CD4-positive, alpha-beta T cell treated with Interleukin-4 for 4 hours (primary cell): ENCODE data around the gene CRX.
A peak's percentile ranks its signal among the peaks of the same experiment; 100 is the strongest.
"Not testable (repeated sequence)": the region's sequence is repeated elsewhere in the genome, so short reads cannot be mapped to it uniquely, and the experiment has no call there.

Experiments
- DNase-seq: peaks from one replicate; pipeline ENCODE4 v3.0.0-alpha.2; 2020

CRX gene

GRCh38 chr19:47821460-47822020 lies at the start of gene CRX:
Gene CRX (plus strand): TSS chr19:47821937. CDS start chr19:47834444, 12,507 bp downstream.
- DNase-seq: no peak

GRCh38 chr19:47776568-47776967 lies 45.2 kb upstream of the CRX start:
- DNase-seq: no peak

DNA sequence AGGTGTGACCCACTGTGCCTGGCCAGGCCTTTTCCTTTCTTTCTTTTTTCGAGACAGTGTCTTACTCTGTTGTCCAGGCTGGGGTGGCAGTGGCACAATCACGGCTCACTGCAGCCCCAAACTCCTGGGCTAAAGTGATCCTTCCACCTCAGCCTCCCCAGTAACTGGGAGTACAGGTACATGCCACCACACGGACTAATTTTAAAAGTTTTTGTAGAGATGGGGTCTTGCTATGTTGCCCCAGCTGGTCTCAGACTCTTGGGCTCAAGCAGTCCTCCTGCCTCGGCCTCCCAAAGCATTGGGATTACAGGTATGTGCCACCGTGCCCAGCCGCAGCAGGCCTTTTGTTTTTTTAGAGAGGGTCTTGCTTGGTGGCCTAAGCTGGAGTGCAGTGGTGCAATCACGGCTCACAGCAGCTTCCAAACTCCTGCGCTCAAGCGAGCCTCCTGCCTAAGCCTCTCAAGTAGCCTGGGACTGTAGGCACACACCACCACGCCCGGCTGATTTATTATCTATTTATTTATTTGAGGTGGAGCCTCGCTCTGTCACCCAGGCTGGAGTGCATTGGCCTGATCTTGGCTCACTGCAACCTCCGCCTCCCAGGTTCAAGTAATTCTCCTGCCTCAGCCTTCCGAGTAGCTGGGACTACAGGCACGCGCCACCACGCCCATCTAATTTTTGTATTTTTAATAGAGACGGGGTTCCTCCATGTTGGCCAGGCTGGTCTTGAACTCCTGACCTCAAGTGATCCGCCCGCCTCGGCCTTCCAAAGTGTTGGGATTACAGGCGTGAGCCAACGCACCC lies 44.3 kb upstream of the CRX start:
- DNase-seq: not testable (repeated sequence)

DNA sequence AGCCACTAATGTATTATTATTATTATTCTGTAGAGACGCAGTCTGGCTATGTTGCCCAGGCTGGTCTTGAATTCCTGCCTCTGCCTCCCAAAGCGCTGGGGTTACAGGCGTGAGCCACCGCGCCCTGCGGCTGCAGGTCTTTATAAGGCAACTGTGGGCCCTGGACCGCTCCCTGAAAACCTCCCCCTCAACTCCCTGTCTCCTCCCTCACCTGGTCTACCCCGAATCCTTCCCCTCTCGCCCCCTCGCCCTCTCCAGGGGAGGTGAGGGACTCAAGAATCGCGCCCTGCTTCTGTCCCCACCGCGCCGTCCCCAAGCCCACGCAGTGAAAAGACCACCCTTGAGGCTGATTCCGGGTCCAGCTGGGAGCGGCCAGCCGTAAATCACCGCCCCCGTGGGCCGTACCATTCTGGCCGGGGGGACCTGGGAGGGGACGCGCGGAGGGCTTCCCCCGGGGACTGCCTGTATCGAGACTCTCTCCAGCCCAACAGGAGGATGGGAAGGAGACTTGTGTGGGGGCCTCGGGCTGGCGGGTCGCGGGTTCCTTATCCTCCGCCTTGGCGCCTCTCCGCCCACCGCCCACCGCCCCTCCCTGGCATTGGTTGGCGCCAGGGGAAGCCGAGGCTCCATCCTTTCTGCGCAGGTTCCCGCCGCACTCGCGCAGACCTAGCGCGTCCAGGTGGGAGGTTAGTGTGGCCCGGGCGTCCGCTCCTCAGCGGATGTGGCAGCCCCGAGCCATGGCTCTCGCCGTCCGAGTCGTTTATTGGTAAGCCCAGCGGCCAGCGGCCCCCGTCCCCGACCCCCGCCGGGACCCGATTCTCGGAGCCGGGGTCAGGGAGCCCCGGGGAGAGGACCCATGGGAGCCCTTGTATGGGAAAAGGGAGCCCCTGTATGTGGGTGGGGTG lies 43.4 kb upstream of the CRX start, which contains the start of gene SELENOW:
SELENOW (plus strand) TSS at position 655 of the 905 bp plus-strand sequence; CDS start at position 738, 83 bp downstream.
- peak; percentile 76 for DNase-seq

DNA sequence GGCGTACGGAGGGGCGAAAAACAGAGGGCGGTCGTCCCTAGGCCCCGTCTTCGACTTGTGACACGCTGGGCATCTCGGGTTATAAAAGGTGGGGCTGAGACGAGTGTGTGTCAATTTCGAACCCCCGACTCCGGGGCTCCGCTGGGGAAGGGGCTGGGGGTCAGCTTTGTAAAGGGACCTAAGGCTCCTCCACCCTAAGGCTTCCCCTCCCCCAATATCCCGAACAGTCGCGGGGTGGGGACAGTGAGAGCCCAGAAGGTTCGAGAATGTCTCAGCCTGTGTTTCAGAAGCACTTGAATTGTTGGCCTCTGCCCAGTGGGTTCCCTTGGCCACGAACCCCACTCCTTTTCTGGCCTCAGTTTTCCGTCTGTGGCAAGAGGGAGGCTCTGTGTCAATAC lies 42.8 kb upstream of the CRX start:
- DNase-seq: peak; percentile 8

DNA sequence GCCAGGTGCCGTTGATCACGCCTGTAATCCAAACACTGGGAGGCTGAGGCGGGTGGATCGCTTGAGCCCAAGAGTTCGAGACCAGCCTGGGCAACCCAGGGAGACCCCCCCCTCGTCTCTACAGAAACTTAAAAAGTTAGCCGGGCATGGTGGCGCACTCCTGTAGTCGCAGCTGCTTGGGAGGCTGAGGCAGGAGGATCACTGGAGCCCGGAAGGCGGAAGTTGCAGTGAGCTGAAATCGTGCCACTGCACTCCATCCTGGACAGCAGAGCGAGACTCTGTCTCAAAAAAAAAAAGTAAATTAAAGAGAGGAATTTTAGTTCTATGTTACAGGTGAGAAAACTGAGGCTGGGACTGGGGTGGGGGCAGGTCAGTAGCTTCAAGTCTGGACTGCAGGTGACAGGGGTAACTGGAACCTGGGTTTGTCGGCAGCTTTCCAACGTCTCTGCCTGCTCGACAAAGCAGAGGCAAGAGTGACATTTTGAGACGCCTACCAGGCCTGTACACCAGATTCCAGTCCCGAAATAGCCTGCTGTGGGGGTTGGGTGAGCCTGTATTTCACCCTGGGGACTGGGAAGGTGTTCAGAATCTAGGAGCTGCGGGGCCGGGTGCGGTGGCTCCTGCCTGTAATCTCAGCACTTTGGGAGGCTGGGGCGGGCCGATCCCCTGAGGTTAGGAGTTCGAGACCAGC lies 42.1 kb upstream of the CRX start:
- no peak for DNase-seq

GRCh38 chr19:47780215-47780551 lies 41.6 kb upstream of the CRX start:
- DNase-seq: no peak

GRCh38 chr19:47781590-47782262 lies 40.0 kb upstream of the CRX start:
- no peak for DNase-seq

DNA sequence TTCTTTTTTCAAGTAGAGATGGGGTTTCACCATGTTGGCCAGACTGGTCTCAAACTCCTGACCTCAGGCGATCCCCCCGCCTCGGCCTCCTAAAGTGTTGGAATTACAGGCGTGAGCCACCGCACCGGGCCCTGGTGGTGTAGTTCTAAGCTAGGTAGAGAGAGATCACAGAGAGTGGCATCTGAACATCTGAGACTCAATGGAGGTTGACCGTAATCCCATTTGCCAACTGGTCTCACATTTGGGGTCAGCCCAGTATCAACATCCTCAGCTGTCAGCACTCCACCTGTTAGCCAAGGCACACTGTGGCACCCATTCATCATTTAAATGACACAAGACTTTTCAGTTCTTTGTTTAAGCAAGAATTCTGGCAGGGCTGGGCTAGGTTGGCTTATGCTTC lies 35.2 kb upstream of the CRX start:
- no peak for DNase-seq

DNA sequence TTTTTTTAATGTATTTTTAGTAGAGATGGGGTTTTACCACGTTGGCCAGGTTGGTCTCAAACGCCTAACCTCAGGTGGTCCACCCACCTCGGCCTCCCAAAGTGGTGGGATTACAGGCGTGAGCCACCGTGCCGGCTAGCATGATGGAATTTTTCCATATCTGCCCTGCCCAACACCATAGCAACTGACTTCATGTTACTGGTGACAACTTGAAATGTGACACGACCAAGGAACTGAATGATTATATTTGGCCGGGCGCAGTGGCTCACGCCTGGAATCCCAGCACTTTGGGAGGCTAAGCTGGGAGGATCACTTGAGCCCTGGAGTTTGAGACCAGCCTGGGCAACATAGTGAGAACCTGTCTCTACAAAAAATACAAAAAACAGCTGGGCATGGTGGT lies 34.4 kb upstream of the CRX start:
- DNase-seq: not testable (repeated sequence)

DNA sequence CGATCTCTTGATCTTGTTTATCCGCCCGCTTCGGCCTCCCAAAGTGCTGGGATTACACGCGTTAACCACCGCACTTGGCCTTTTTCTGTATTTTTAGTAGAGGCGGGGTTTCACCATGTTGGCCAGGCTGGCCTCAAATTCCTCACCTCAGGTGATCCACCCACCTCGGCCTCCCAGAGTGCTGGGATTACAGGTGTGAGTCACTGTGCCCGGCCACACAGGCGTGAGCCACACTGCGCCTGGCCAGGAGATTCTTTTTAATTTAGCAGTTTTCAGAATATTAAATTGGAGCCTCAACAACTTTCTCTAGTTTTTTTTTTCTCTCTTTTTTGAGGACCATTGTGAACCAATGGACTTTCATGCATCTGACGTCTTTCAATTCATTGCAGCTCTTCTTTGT lies 31.9 kb upstream of the CRX start:
- DNase-seq: not testable (repeated sequence)

GRCh38 chr19:47790398-47790814 lies 31.3 kb upstream of the CRX start:
- DNase-seq: peak; percentile 61

GRCh38 chr19:47792616-47793015 lies 29.1 kb upstream of the CRX start:
- DNase-seq: no peak

GRCh38 chr19:47794526-47794925 lies 27.2 kb upstream of the CRX start:
- DNase-seq: no peak

- no peak for DNase-seq
Observed at GRCh38 chr19:47796785-47797184, 25.0 kb upstream of the CRX start.

GRCh38 chr19:47797996-47798903 lies 23.5 kb upstream of the CRX start:
- DNase-seq: no peak

- DNase-seq: no peak
Observed at GRCh38 chr19:47798904-47799266, 22.9 kb upstream of the CRX start.

DNA sequence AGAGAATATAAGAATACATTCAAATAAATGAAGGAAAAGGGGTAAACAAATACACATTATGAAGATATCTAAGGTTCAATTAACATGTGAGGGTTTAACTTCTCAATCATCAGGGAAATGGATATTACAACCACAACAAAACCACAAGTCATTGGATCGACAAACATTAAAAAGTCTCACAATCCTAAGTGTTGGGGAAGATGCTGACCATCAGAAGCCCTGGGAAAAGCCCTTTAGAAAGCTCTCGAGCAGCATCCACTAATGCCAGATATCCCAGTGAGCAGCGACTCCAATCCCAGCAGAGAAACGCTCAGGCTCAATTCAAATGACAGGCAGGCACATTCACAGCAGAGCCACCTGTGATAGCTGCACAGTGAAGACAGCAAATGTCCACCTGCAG lies 20.5 kb upstream of the CRX start:
- DNase-seq: no peak

GRCh38 chr19:47802521-47803043 lies 19.2 kb upstream of the CRX start:
- DNase-seq: no peak

DNA sequence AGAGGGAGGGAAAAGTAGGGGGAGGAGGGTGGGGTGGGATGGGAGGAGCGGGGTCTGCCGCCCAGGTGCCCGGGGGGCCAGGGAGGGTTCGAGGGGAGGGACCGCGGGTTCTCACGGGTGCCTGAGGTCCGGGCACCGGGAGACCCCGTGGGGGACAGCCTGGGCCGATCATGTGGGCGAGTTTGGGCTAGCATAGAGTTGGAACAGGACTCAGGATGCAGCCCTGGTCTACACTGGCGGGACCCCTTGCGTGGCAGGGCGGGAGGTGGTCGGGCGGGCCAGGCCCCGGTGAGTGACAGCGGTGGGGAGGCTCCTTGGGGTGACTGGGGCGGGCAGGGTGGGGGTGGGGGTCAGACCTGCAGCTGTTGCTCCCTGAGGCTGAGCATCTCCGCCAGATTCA lies 18.6 kb upstream of the CRX start:
- DNase-seq: not testable (repeated sequence)

- not testable (repeated sequence) for DNase-seq
Observed at GRCh38 chr19:47803671-47804070, 18.1 kb upstream of the CRX start.
